GM12878 (cell line): ENCODE measurements around the gene IGF2BP1. TPM values are rescaled to one million over a fixed set of nuclear protein-coding genes. Genes with fewer than 3 reads are reported as not detected.

Source experiments
- ATAC-seq: fragments of 200-7000 bp; cut with Tn5 transposase; 3 replicates; pipeline ENCODE4 v1.9.1; 2020; ENCODE audit warnings: mild to moderate bottlenecking, moderate library complexity
- BruUV-seq: library from RNA; stranded (reverse); fragments of 400-500 nt; replicated peaks from 2 replicates; lab custom pipeline; 2021; lab: Mats Ljungman, UMichigan
- CTCF ChIA-PET: fragments of 300-600 bp; sonication (Branson Sonifier 250); formaldehyde crosslinking; extraction: SDS; loops from one replicate; lab custom pipeline; 2021; ENCODE audit warnings: inconsistent platforms; lab: Yijun Ruan, JAX
- POLR2A ChIA-PET: fragments of 350-600 bp; formaldehyde crosslinking; extraction: SDS; loops from one replicate; lab custom pipeline; 2021; ENCODE audit warnings: inconsistent platforms; lab: Charles Lee
- RAD21 ChIA-PET: fragments of 300-600 bp; sonication (Branson Sonifier 250); formaldehyde crosslinking; loops from one replicate; lab custom pipeline; 2023; ENCODE audit warnings: antibody characterized with exemption; ENCODE audit not compliant: unreplicated experiment; lab: Charles Lee
- SMC1A ChIA-PET: fragments of 300-600 bp; sonication (Branson Sonifier 250); formaldehyde crosslinking; loops from one replicate; lab custom pipeline; 2023; ENCODE audit not compliant: unreplicated experiment, uncharacterized antibody; lab: Charles Lee
- DNase-seq: peaks from one replicate; pipeline ENCODE4 v3.0.0-alpha.2; 2011; ENCODE audit warnings: low read depth, low spot score
- FAIRE-seq: peaks from 3 replicates; lab custom pipeline; 2011; peaks lifted over from hg19 to GRCh38; lab: Jason Lieb, UNC
- H2AFZ ChIP-seq: 2 replicates; pipeline ENCODE4 v1.6.0; 2011; ENCODE audit warnings: low read depth, low read length, control low read depth; ENCODE audit not compliant: control insufficient read depth
- H3K27ac ChIP-seq: 2 replicates; pipeline ENCODE4 v1.5.1; 2011; ENCODE audit warnings: control low read depth; ENCODE audit not compliant: control insufficient read depth, insufficient read depth
- H3K27me3 ChIP-seq, 2 experiments: replicated peaks in 1 of 2; 2 replicates each; pipeline versions ENCODE4 v1.6.0 to v1.6.1; 2011; ENCODE audit warnings: low read length in 1 of 2; ENCODE audit not compliant: control insufficient read depth in 2 of 2, insufficient read depth in 2 of 2
- H3K36me3 ChIP-seq, 2 experiments: 2 replicates each; pipeline ENCODE4 v1.5.1; 2011; ENCODE audit warnings: low read length in 1 of 2; ENCODE audit not compliant: control insufficient read depth in 2 of 2, insufficient read depth in 2 of 2
- H3K4me1 ChIP-seq: 2 replicates; pipeline ENCODE4 v1.6.1; 2011; ENCODE audit warnings: mild to moderate bottlenecking, low read length, moderate library complexity, mixed read lengths; ENCODE audit not compliant: control insufficient read depth, insufficient read depth
- H3K4me2 ChIP-seq: 2 replicates; pipeline ENCODE4 v1.6.0; 2011; ENCODE audit warnings: control low read depth; ENCODE audit not compliant: control insufficient read depth, insufficient read depth
- H3K4me3 ChIP-seq: fragments of 200-600 bp; sonication (generic); 2 replicates; pipeline ENCODE4 v1.5.1; 2016
- H3K79me2 ChIP-seq: 2 replicates; pipeline ENCODE4 v1.6.0; 2011; ENCODE audit warnings: low read length; ENCODE audit not compliant: control insufficient read depth, insufficient read depth
- H3K9ac ChIP-seq: 2 replicates; pipeline ENCODE4 v1.8.0; 2011; ENCODE audit warnings: low read length, control low read depth, mixed read lengths; ENCODE audit not compliant: control insufficient read depth, insufficient read depth
- H3K9me3 ChIP-seq: replicated peaks from 3 replicates; pipeline ENCODE4 v1.5.1; 2011; ENCODE audit warnings: mild to moderate bottlenecking, low read length; ENCODE audit not compliant: control insufficient read depth, insufficient read depth
- H4K20me1 ChIP-seq: 2 replicates; pipeline ENCODE4 v1.6.0; 2011; ENCODE audit not compliant: control insufficient read depth, insufficient read depth
- BACH1 ChIP-seq: fragments of 450-650 bp; IDR thresholded peaks from 2 replicates; pipeline ENCODE4 v1.6.1; 2017; ENCODE audit warnings: mild to moderate bottlenecking, borderline replicate concordance
- CHD1 ChIP-seq: IDR thresholded peaks from 2 replicates; pipeline ENCODE4 v1.6.1; 2012; ENCODE audit warnings: low read depth, low read length, improper control_type of control experiment
- IKZF1 ChIP-seq: fragments of 450-650 bp; conservative IDR thresholded peaks from 2 replicates; pipeline ENCODE4 v1.6.1; 2017; ENCODE audit warnings: antibody characterized with exemption, mild to moderate bottlenecking
- MEF2A ChIP-seq: IDR thresholded peaks from 2 replicates; pipeline ENCODE4 v1.6.1; 2011; ENCODE audit warnings: low read depth, mild to moderate bottlenecking, low read length, moderate library complexity; ENCODE audit not compliant: insufficient read depth
- MXI1 ChIP-seq: fragments of 150-350 bp; IDR thresholded peaks from 2 replicates; pipeline ENCODE4 v1.6.1; 2011; ENCODE audit warnings: low read depth, mild to moderate bottlenecking, inconsistent platforms, low read length, improper control_type of control experiment
- SREBF2 ChIP-seq: IDR thresholded peaks from 2 replicates; pipeline ENCODE4 v1.6.1; 2012; ENCODE audit warnings: mild to moderate bottlenecking, low read length
- WGBS: methylation state at CpG from one replicate; pipeline ENCODE4 v1.1.6; 2016; ENCODE audit warnings: low lambda C conversion rate; ENCODE audit not compliant: insufficient replicate concordance, insufficient coverage; ENCODE audit errors: missing lambda C conversion rate; 5-methylcytosine and 5-hydroxymethylcytosine counted together
- in situ Hi-C: fragments of 300-500 bp; cut with MboI; formaldehyde crosslinking; loops from 9 replicates; pipeline ENCODE4 v1.14.3; 2018; ENCODE audit warnings: mixed read lengths
- intact Hi-C: fragments of 100-400 bp; cut with micrococcal nuclease; formaldehyde crosslinking; loops from one replicate; pipeline ENCODE4 v1.14.2; 2022; ENCODE audit not compliant: unreplicated experiment
- polyA plus RNA-seq, 11 experiments: library from polyadenylated mRNA; depleted of rRNA in 4 of 11; unstranded in 6 of 11; stranded (reverse) in 5 of 11; fragments of >200 nt; fragmentation: Nextera tagmentation in 4 of 11; fragmentation: Illumina TruSeq in 1 of 11; extraction: Ambion mirVana in 4 of 11; extraction: Trizol in 1 of 11; gene quantifications; 1 replicate in 1 of 11; 2 replicates in 10 of 11; pipeline versions ENCODE4 v1.2.1 to v1.2.3, GENCODE V29; 2011 to 2016; ENCODE audit warnings: inconsistent platforms in 2 of 11, missing spikeins in 2 of 11, low read depth in 1 of 11
- total RNA-seq, 4 experiments: library from RNA; depleted of rRNA in 3 of 4; stranded (reverse); fragments of >200 nt in 3 of 4; fragmentation: Illumina TruSeq in 1 of 4; extraction: Trizol in 1 of 4; gene quantifications; 2 replicates each; pipeline versions ENCODE4 v1.2.1 to v1.2.3, GENCODE V29; 2013 to 2021
- TF ChIP-seq, protein P1 (sequence below): fragments of 450-650 bp; IDR thresholded peaks from 2 replicates; pipeline ENCODE4 v1.6.1; 2017; ENCODE audit warnings: mild to moderate bottlenecking, moderate library complexity
- TF ChIP-seq, protein P2 (sequence below): fragments of 450-650 bp; IDR thresholded peaks from 2 replicates; pipeline ENCODE4 v1.6.1; 2017; ENCODE audit warnings: mild to moderate bottlenecking

The IGF2BP1 gene
- total and polyA plus RNA-seq, 10 of the 15 experiments (the other 5 are each of a cell fraction or from before 2014, with no cell fraction given) = 0.04 to 2.4 (median 0.13) TPM; not detected in 1

GRCh38 chr17:49053171-49053829 is 56.1 kb downstream of the IGF2BP1 start:
- ChIA-PET POLR2A (no interaction called here), SMC1A (no interaction called here), CTCF (interaction anchor here (1.2 to 1.8 kb wide), 2 partner anchors 17 to 21 kb away, joined by 4 to 6 read pairs; no protein-coding TSS in a partner anchor), RAD21 (no interaction called here)
- 0% methylated on average over 6 of the region's 6 CpGs for WGBS
- Histone ChIP-seq H3K9me3 (no peaks in the 10 kb centered on the region), H3K36me3 (no peaks in the 10 kb centered on the region), H3K27ac (no peak overlapping the region), H3K9ac (no peak overlapping the region), H4K20me1 (no peaks in the 10 kb centered on the region), H3K4me1 (no peaks in the 10 kb centered on the region), H2AFZ (no peak overlapping the region), H3K79me2 (no peaks in the 10 kb centered on the region), H3K4me2 (no peak overlapping the region), H3K27me3 (no peaks in the 10 kb centered on the region; a peak in 1 of 4 replicates), H3K4me3 (no peak overlapping the region)
- DNase-seq (no peak), FAIRE-seq (no peak), ATAC-seq (no peak)
- in situ Hi-C loops (no loop called here), intact Hi-C loops (no loop called here)
- no TSS peak for BruUV-seq
- TF ChIP-seq MXI1 (no peak), CHD1 (no peak), BACH1 (no peak), IKZF1 (no peak), MEF2A (no peak), SREBF2 (no peak)
- TF ChIP-seq, protein P1, sequence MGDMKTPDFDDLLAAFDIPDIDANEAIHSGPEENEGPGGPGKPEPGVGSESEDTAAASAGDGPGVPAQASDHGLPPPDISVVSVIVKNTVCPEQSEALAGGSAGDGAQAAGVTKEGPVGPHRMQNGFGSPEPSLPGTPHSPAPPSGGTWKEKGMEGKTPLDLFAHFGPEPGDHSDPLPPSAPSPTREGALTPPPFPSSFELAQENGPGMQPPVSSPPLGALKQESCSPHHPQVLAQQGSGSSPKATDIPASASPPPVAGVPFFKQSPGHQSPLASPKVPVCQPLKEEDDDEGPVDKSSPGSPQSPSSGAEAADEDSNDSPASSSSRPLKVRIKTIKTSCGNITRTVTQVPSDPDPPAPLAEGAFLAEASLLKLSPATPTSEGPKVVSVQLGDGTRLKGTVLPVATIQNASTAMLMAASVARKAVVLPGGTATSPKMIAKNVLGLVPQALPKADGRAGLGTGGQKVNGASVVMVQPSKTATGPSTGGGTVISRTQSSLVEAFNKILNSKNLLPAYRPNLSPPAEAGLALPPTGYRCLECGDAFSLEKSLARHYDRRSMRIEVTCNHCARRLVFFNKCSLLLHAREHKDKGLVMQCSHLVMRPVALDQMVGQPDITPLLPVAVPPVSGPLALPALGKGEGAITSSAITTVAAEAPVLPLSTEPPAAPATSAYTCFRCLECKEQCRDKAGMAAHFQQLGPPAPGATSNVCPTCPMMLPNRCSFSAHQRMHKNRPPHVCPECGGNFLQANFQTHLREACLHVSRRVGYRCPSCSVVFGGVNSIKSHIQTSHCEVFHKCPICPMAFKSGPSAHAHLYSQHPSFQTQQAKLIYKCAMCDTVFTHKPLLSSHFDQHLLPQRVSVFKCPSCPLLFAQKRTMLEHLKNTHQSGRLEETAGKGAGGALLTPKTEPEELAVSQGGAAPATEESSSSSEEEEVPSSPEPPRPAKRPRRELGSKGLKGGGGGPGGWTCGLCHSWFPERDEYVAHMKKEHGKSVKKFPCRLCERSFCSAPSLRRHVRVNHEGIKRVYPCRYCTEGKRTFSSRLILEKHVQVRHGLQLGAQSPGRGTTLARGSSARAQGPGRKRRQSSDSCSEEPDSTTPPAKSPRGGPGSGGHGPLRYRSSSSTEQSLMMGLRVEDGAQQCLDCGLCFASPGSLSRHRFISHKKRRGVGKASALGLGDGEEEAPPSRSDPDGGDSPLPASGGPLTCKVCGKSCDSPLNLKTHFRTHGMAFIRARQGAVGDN = no peak
- TF ChIP-seq, protein P2, sequence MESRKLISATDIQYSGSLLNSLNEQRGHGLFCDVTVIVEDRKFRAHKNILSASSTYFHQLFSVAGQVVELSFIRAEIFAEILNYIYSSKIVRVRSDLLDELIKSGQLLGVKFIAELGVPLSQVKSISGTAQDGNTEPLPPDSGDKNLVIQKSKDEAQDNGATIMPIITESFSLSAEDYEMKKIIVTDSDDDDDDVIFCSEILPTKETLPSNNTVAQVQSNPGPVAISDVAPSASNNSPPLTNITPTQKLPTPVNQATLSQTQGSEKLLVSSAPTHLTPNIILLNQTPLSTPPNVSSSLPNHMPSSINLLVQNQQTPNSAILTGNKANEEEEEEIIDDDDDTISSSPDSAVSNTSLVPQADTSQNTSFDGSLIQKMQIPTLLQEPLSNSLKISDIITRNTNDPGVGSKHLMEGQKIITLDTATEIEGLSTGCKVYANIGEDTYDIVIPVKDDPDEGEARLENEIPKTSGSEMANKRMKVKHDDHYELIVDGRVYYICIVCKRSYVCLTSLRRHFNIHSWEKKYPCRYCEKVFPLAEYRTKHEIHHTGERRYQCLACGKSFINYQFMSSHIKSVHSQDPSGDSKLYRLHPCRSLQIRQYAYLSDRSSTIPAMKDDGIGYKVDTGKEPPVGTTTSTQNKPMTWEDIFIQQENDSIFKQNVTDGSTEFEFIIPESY = no peak
